Neuronal stem cell (in vitro differentiated cells): ENCODE measurements around the gene CTDP1.

ENCODE experiments used
- DNase-seq: peaks from one replicate; pipeline ENCODE4 v3.0.0-alpha.2; 2013; ENCODE audit warnings: low spot score
- H2AFZ ChIP-seq: one replicate; pipeline ENCODE4 v1.6.1; 2013; ENCODE audit warnings: mild to moderate bottlenecking, low read length, inconsistent platforms
- H2AK5ac ChIP-seq: 2 replicates; pipeline ENCODE4 v1.6.1; 2013; ENCODE audit warnings: low read depth, mild to moderate bottlenecking, inconsistent platforms, low read length, moderate library complexity, mixed read lengths
- H2BK120ac ChIP-seq: 2 replicates; pipeline ENCODE4 v1.6.1; 2013; ENCODE audit warnings: low read depth, mild to moderate bottlenecking, inconsistent platforms, low read length, moderate library complexity, mixed read lengths
- H2BK12ac ChIP-seq: one replicate; pipeline ENCODE4 v1.6.1; 2013; ENCODE audit warnings: low read length, inconsistent platforms
- H2BK15ac ChIP-seq: 2 replicates; pipeline ENCODE4 v1.6.1; 2013; ENCODE audit warnings: mild to moderate bottlenecking, low read length, inconsistent platforms, mixed read lengths
- H2BK5ac ChIP-seq: one replicate; pipeline ENCODE4 v1.6.1; 2013; ENCODE audit warnings: inconsistent platforms, mild to moderate bottlenecking, low read length, moderate library complexity
- H3K14ac ChIP-seq: one replicate; pipeline ENCODE4 v1.6.1; 2013; ENCODE audit warnings: low read length, inconsistent platforms
- H3K18ac ChIP-seq: 2 replicates; pipeline ENCODE4 v1.6.1; 2013; ENCODE audit warnings: low read length, inconsistent platforms
- H3K23ac ChIP-seq: 2 replicates; pipeline ENCODE4 v1.6.1; 2013; ENCODE audit warnings: low read depth, mild to moderate bottlenecking, mixed read lengths, low read length, inconsistent platforms; ENCODE audit not compliant: poor library complexity
- H3K27ac ChIP-seq: replicated peaks from 3 replicates; pipeline ENCODE4 v1.5.1; 2013; ENCODE audit warnings: low read length, inconsistent platforms
- H3K27me3 ChIP-seq, 3 experiments: 2 replicates each; pipeline ENCODE4 v1.6.1; 2013; ENCODE audit warnings: low read length in 3 of 3, mild to moderate bottlenecking in 2 of 3, inconsistent platforms in 1 of 3, low read depth in 1 of 3, mixed read lengths in 1 of 3, moderate library complexity in 1 of 3; ENCODE audit not compliant: control insufficient read depth in 3 of 3, insufficient read depth in 3 of 3
- H3K36me3 ChIP-seq, 2 donors: replicated peaks in 1 of 2; 2 replicates each; pipeline ENCODE4 v1.6.1; 2013; ENCODE audit warnings: low read length in 2 of 2; ENCODE audit not compliant: control insufficient read depth in 2 of 2, insufficient read depth in 2 of 2
- H3K4ac ChIP-seq: 2 replicates; pipeline ENCODE4 v1.6.1; 2013; ENCODE audit warnings: inconsistent platforms, mild to moderate bottlenecking, low read length, moderate library complexity
- H3K4me1 ChIP-seq, 2 donors: 1 replicate in 1 of 2; 2 replicates in 1 of 2; pipeline ENCODE4 v1.6.1; 2013; ENCODE audit warnings: low read length in 2 of 2, low read depth in 1 of 2; ENCODE audit not compliant: control insufficient read depth in 2 of 2, insufficient read depth in 1 of 2
- H3K4me2 ChIP-seq: one replicate; pipeline ENCODE4 v1.6.1; 2013; ENCODE audit warnings: mild to moderate bottlenecking, low read length, inconsistent platforms; ENCODE audit not compliant: insufficient read depth, poor library complexity, severe bottlenecking
- H3K4me3 ChIP-seq, 2 donors: 2 replicates each; pipeline ENCODE4 v1.5.1; 2013; ENCODE audit warnings: low read length in 2 of 2, mild to moderate bottlenecking in 2 of 2, inconsistent platforms in 1 of 2, moderate library complexity in 1 of 2
- H3K79me1 ChIP-seq: one replicate; pipeline ENCODE4 v1.6.1; 2013; ENCODE audit warnings: low read depth, mild to moderate bottlenecking, inconsistent platforms, low read length, moderate library complexity
- H3K9ac ChIP-seq: one replicate; pipeline ENCODE4 v1.6.1; 2013; ENCODE audit warnings: mild to moderate bottlenecking, low read depth, low read length, inconsistent platforms; ENCODE audit not compliant: poor library complexity
- H3K9me3 ChIP-seq, 2 donors: replicated peaks in 1 of 2; 2 replicates each; pipeline versions ENCODE3 to v1.6.1; 2013; ENCODE audit warnings: low read length in 2 of 2, mild to moderate bottlenecking in 2 of 2, inconsistent platforms in 1 of 2, low read depth in 1 of 2, mixed read lengths in 1 of 2, moderate library complexity in 1 of 2; ENCODE audit not compliant: control insufficient read depth in 2 of 2, insufficient read depth in 1 of 2
- H4K8ac ChIP-seq: one replicate; pipeline ENCODE4 v1.6.1; 2013; ENCODE audit warnings: low read depth, mild to moderate bottlenecking, inconsistent platforms, low read length, moderate library complexity
- H4K91ac ChIP-seq: one replicate; pipeline ENCODE4 v1.6.1; 2013; ENCODE audit warnings: low read length, low read depth, mild to moderate bottlenecking, inconsistent platforms; ENCODE audit not compliant: poor library complexity
- WGBS, 2 donors: extraction: QIAGEN DNeasy Blood & Tissue Kit; methylation state at CpG; one replicate each; pipeline ENCODE4 v1.1.7; 2013; ENCODE audit warnings: missing lambda C conversion rate in 2 of 2, mixed read lengths in 1 of 2; ENCODE audit not compliant: insufficient read length in 2 of 2, insufficient replicate concordance in 1 of 2; ENCODE audit errors: extremely low coverage in 2 of 2; 5-methylcytosine and 5-hydroxymethylcytosine counted together

CTDP1 gene

GRCh38 chr18:79779021-79779699, 99.6 kb downstream of the CTDP1 start:
- no peak overlapping the region for H3K9ac ChIP-seq
- H3K4ac ChIP-seq: no peak overlapping the region
- no peak overlapping the region for H3K14ac ChIP-seq
- H2BK5ac ChIP-seq: no peak overlapping the region
- H3K4me2 ChIP-seq: no peak overlapping the region
- no CpG with 5 or more reads among the region's 29 CpGs for WGBS, 2 donors
- H3K79me1 ChIP-seq: peaks cover 1% of the 10 kb centered on the region
- no peak for DNase-seq
- H2BK12ac ChIP-seq: no peak overlapping the region
- no peak overlapping the region for H3K4me3 ChIP-seq
- H3K9me3 ChIP-seq: no peaks in the 10 kb centered on the region
- no peak overlapping the region for H3K18ac ChIP-seq
- peak overlapping the region; percentile 57 for H2AK5ac ChIP-seq
- no peak overlapping the region for H2BK120ac ChIP-seq
- H3K27ac ChIP-seq: no peak overlapping the region
- no peak overlapping the region for H3K23ac ChIP-seq
- peaks cover 0 to 14% (median 5%) of the 10 kb centered on the region in 3 experiments for H3K27me3 ChIP-seq
- H3K36me3 ChIP-seq: no peaks in the 10 kb centered on the region
- H3K4me1 ChIP-seq: no peaks in the 10 kb centered on the region
- peak overlapping the region; percentile 53 for H4K91ac ChIP-seq
- H2AFZ ChIP-seq: no peak overlapping the region
- H4K8ac ChIP-seq: no peak overlapping the region
- no peak overlapping the region for H2BK15ac ChIP-seq

- Histone ChIP-seq H3K27me3 (peaks cover 0 to 20% (median 5%) of the 10 kb centered on the region in 3 experiments), H3K36me3 (no peaks in the 10 kb centered on the region), H2BK120ac (no peak overlapping the region), H3K4me3 (peak overlapping the region in 1 of 2 donors; percentile 56), H2BK15ac (no peak overlapping the region), H3K18ac (no peak overlapping the region), H3K4me1 (no peaks in the 10 kb centered on the region), H3K4me2 (no peak overlapping the region), H3K14ac (no peak overlapping the region), H3K79me1 (peaks cover under 1% of the 10 kb centered on the region), H3K4ac (no peak overlapping the region), H2BK12ac (no peak overlapping the region), H3K27ac (no peak overlapping the region), H2BK5ac (no peak overlapping the region), H3K9ac (no peak overlapping the region), H3K23ac (no peak overlapping the region), H2AK5ac (peak overlapping the region; percentile 57), H4K8ac (no peak overlapping the region), H4K91ac (no peak overlapping the region), H2AFZ (no peak overlapping the region), H3K9me3 (no peaks in the 10 kb centered on the region)
- WGBS, 2 donors: no CpG with 5 or more reads among the region's 18 CpGs
- no peak for DNase-seq
Observed at GRCh38 chr18:79779700-79780190, 100.1 kb downstream of the CTDP1 start.

GRCh38 chr18:79780547-79780946, 100.9 kb downstream of the CTDP1 start:
- H4K8ac ChIP-seq: no peak overlapping the region
- H2BK120ac ChIP-seq: no peak overlapping the region
- H3K36me3 ChIP-seq: no peaks in the 10 kb centered on the region
- no peak overlapping the region for H3K4me2 ChIP-seq
- DNase-seq: no peak
- WGBS, 2 donors: no CpG with 5 or more reads among the region's 8 CpGs
- H3K14ac ChIP-seq: no peak overlapping the region
- H3K79me1 ChIP-seq: no peaks in the 10 kb centered on the region
- no peak overlapping the region for H3K23ac ChIP-seq
- H3K4ac ChIP-seq: no peak overlapping the region
- H3K27ac ChIP-seq: no peak overlapping the region
- no peak overlapping the region for H4K91ac ChIP-seq
- H2AFZ ChIP-seq: no peak overlapping the region
- H3K9ac ChIP-seq: no peak overlapping the region
- no peak overlapping the region for H2AK5ac ChIP-seq
- no peaks in the 10 kb centered on the region for H3K4me1 ChIP-seq
- H2BK15ac ChIP-seq: no peak overlapping the region
- H3K27me3 ChIP-seq: peaks cover 0 to 28% (median 5%) of the 10 kb centered on the region in 3 experiments
- no peak overlapping the region for H2BK5ac ChIP-seq
- H2BK12ac ChIP-seq: no peak overlapping the region
- H3K4me3 ChIP-seq: no peak overlapping the region
- no peaks in the 10 kb centered on the region for H3K9me3 ChIP-seq
- no peak overlapping the region for H3K18ac ChIP-seq

- Histone ChIP-seq H3K14ac (no peak overlapping the region), H3K27ac (no peak overlapping the region), H3K4me2 (no peak overlapping the region), H2AK5ac (no peak overlapping the region), H3K23ac (no peak overlapping the region), H2BK15ac (no peak overlapping the region), H2AFZ (no peak overlapping the region), H3K18ac (peak overlapping the region; percentile 64), H2BK5ac (peak overlapping the region; percentile 43), H3K9me3 (no peaks in the 10 kb centered on the region), H3K9ac (no peak overlapping the region), H3K79me1 (no peaks in the 10 kb centered on the region), H3K4me1 (no peaks in the 10 kb centered on the region), H4K91ac (no peak overlapping the region), H4K8ac (no peak overlapping the region), H2BK120ac (no peak overlapping the region), H2BK12ac (no peak overlapping the region), H3K27me3 (peaks cover 0 to 37% (median 8%) of the 10 kb centered on the region in 3 experiments), H3K4ac (no peak overlapping the region), H3K36me3 (no peaks in the 10 kb centered on the region), H3K4me3 (no peak overlapping the region)
- WGBS, 2 donors: no CpG with 5 or more reads among the region's 17 CpGs
- no peak for DNase-seq
Observed at GRCh38 chr18:79781331-79781941, 101.8 kb downstream of the CTDP1 start.
